ENCODE results near the gene PCDHGB6.

DNA sequence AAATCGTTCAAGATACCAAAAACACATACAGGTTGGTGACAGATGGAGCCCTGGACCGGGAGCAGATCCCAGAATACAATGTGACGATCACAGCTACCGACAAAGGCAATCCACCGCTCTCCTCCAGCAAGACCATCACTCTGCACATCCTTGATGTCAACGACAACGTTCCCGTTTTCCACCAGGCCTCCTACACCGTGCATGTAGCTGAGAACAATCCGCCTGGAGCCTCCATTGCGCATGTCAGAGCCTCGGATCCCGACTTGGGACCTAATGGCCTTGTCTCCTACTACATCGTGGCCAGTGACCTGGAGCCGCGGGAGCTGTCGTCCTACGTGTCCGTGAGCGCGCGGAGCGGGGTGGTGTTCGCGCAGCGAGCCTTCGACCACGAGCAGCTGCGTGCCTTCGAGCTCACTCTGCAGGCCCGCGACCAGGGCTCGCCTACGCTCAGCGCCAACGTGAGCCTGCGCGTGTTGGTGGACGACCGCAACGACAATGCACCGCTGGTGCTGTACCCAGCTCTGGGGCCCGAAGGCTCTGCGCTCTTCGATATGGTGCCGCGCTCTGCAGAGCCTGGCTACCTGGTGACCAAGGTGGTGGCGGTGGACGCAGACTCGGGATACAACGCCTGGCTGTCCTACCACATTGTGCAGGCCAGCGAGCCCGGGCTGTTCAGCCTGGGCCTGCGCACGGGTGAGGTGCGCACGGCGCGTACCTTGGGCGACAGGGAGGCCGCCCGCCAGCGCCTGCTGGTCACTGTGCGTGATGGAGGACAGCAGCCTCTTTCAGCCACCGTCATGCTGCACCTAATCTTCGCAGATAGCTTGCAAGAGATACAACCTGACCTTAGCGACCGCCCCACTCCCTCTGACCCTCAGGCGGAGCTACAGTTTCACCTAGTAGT is 36.0 kb upstream of the PCDHGB6 start:
- TF ChIP-seq, protein P1, sequence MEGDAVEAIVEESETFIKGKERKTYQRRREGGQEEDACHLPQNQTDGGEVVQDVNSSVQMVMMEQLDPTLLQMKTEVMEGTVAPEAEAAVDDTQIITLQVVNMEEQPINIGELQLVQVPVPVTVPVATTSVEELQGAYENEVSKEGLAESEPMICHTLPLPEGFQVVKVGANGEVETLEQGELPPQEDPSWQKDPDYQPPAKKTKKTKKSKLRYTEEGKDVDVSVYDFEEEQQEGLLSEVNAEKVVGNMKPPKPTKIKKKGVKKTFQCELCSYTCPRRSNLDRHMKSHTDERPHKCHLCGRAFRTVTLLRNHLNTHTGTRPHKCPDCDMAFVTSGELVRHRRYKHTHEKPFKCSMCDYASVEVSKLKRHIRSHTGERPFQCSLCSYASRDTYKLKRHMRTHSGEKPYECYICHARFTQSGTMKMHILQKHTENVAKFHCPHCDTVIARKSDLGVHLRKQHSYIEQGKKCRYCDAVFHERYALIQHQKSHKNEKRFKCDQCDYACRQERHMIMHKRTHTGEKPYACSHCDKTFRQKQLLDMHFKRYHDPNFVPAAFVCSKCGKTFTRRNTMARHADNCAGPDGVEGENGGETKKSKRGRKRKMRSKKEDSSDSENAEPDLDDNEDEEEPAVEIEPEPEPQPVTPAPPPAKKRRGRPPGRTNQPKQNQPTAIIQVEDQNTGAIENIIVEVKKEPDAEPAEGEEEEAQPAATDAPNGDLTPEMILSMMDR (conservative IDR thresholded peaks at IDR 0.05; ENCODE audit: low read length): no peak
- TF ChIP-seq EZH2phosphoT487 (IDR thresholded peaks at IDR 0.05; ENCODE audit: borderline replicate concordance): no peak

All from Loucy (cell line).